ENCODE measurements around the gene PPP1R14C.

PPP1R14C gene

DNA sequence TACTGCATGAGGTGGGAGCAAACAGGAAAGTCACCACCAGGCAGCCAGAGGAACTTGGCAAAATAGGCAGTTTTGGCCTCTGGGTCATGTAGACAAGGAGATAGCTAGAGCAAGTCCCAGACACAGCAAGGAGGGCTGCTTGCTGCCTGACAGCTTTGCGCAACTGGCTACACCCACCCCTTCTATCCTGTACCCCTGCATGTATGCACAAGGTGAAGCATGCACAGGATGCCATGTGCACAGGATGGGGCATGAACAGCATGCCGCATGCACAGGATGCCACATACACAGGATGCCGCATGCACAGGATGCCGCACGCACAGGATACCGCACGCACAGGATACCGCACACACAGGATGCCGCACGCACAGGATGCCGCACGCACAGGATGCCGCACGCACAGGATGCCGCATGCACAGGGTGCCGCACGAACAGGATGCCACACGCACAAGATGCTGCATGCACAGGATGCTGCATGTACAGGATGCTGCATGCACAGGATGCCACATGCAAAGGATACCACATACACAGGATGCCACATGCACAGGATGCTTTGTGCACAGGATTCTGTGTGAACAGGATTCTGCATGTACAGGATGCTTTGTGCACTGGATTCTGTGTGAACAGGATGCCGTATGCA is 121.0 kb downstream of the PPP1R14C start:
- TF ChIP-seq CTCF (IDR thresholded peaks at IDR 0.05; ENCODE audit: borderline replicate concordance, insufficient read depth, low read depth, low read length): no peak
- no peak overlapping the region for H3K4me3 ChIP-seq (ENCODE audit: low read depth, low read length)

DNA sequence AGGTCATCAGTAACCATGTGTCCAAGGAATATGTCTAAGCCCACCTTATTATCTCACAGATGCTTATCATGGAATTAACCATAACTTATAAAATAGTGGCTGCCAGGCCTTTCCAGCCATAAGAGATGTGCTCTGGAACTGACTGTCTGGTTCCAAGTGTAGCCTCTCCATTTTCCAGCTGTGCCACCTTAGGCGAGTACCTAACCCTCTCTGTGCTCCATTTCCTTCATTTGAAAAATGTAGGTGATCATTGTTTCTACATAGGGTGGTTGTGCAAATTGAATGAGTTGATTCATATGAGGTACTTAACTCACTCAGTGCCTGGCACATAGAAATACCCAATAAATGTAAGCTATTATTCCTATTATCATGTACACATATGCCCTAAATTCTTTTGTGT is 123.5 kb downstream of the PPP1R14C start:
- H3K4me3 ChIP-seq (ENCODE audit: low read depth, low read length): no peak overlapping the region
- TF ChIP-seq CTCF (IDR thresholded peaks at IDR 0.05; ENCODE audit: borderline replicate concordance, insufficient read depth, low read depth, low read length): no peak

DNA sequence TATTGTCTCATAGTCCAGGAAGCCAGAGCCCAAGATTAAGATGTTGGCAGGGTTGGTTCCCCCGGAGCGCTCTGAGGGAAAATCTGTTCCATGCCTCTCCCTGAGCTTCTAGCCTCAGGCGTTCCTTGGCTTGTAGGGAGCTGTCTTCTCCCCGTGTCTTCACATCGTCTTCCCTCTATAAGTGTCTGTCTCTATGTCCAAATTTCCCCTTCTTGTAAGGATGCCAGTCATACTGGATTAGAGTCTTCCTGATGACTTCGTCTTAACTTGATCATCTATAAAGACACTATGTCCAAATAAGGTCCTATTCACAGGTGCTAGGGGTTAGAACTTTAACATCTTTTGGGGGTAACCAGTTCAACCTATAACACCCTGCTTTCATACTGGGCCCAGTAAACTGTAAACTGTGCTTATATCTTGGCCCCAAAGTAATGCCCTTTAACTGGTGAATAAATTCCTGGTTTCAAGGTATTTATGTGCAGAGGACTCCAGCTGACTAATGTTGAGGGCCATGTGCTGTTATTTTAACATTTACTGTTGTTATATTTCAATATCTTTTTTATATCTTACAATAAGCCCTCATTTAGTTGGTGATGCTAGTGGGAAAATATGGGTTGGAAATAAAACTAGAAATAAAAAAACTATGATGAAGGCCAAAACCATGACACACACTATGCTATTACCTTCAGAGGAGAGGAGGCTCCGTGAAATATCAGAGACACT is 124.3 kb downstream of the PPP1R14C start:
- no peak for TF ChIP-seq CTCF (IDR thresholded peaks at IDR 0.05; ENCODE audit: borderline replicate concordance, insufficient read depth, low read depth, low read length)
- no peak overlapping the region for H3K4me3 ChIP-seq (ENCODE audit: low read depth, low read length)

GRCh38 chr6:150267686-150268561 is 125.1 kb downstream of the PPP1R14C start:
- no peak overlapping the region for H3K4me3 ChIP-seq (ENCODE audit: low read depth, low read length)
- TF ChIP-seq CTCF (IDR thresholded peaks at IDR 0.05; ENCODE audit: borderline replicate concordance, insufficient read depth, low read depth, low read length): no peak

DNA sequence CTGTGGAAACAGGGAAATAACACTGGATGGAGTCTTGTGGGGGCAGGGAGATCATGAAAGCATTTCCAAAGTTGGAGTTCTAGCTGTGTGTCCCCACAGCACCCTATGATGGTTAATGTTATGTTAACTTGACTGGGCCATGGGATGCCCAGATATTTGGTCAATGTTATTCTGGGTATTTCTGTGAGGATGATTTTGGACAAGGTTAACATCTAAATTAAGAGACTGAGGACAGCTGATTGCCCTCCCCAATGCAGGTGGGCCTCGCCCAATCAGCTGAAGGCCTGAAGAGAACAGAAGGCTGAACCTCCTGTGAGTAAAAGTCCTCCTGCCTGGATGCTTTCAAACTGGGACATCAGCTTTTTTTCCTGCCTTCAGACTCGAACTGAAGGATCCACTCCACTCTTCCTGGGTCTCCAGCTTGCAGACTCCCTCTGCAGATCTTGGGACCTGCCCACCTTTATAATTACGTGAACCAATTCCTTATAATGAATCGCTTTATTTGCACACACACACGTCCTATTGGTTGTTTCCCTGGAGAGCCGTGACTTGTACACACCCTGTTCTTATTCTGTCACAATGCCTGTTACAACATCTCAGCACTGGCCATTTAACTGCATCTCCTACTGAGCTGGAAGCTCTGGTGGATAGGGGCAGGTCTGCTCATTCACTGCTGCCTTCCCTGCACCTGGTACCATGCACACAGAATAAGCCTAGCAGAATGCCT is 126.4 kb downstream of the PPP1R14C start:
- TF ChIP-seq CTCF (IDR thresholded peaks at IDR 0.05; ENCODE audit: borderline replicate concordance, insufficient read depth, low read depth, low read length): no peak
- H3K4me3 ChIP-seq (ENCODE audit: low read depth, low read length): no peak overlapping the region

DNA sequence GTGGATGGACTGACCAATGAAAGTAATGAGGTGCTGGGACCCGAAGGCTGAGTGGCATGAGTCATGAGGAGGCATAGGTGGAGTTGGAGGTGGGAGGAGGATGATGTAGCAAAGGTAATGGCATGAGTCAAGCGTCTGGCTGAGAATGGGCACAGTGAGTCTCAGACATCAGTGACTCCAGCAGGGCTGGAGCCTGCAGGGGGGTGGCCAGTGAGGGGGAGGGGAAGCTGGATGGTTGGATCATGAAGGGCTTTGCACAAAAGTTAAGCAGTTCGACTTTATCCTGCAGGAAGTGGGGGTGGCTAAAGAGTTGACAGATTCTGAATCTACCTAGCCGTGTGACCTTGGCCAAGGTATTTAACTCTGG is 127.0 kb downstream of the PPP1R14C start:
- no peak for TF ChIP-seq CTCF (IDR thresholded peaks at IDR 0.05; ENCODE audit: borderline replicate concordance, insufficient read depth, low read depth, low read length)
- no peak overlapping the region for H3K4me3 ChIP-seq (ENCODE audit: low read depth, low read length)

Measured in GM12875 (cell line).